Caco-2 (cell line): ENCODE data around the gene PDE10A. TPM values are rescaled to one million over a fixed set of nuclear protein-coding genes. Genes with fewer than 3 reads are reported as not detected.

Source experiments
- BruUV-seq: library from RNA; stranded (reverse); fragments of 400-500 nt; replicated peaks from 2 replicates; lab custom pipeline; 2021; lab: Mats Ljungman, UMichigan
- CTCF ChIA-PET: fragments of 300-600 bp; sonication (Branson Sonifier 250); formaldehyde crosslinking; loops from one replicate; lab custom pipeline; 2022; ENCODE audit warnings: antibody characterized with exemption; lab: Charles Lee
- POLR2A ChIA-PET: fragments of 300-600 bp; sonication (Branson Sonifier 250); formaldehyde crosslinking; loops from one replicate; lab custom pipeline; 2022; ENCODE audit warnings: antibody characterized with exemption; lab: Charles Lee
- DNase-seq, 2 experiments: peaks; one replicate each; pipeline versions ENCODE4 v3.0.0 to v3.0.0-alpha.2; 2020 to 2022
- H3K27me3 ChIP-seq: replicated peaks from 2 replicates; pipeline ENCODE4 v1.6.0; 2011; ENCODE audit warnings: low read length; ENCODE audit not compliant: control insufficient read depth, insufficient read depth
- H3K36me3 ChIP-seq: 2 replicates; pipeline ENCODE4 v1.5.1; 2011; ENCODE audit warnings: low read length; ENCODE audit not compliant: control insufficient read depth, insufficient read depth
- H3K4me1 ChIP-seq: fragments of 250-450 bp; sonication (Bioruptor Pico); 2 replicates; pipeline ENCODE4 v1.5.1; 2020; ENCODE audit warnings: mild to moderate bottlenecking
- H3K4me3 ChIP-seq: 2 replicates; pipeline ENCODE4 v1.5.1; 2011; ENCODE audit warnings: low read depth, mild to moderate bottlenecking, control low read depth, low read length
- H3K9me3 ChIP-seq: fragments of 250-450 bp; sonication (Bioruptor Pico); 2 replicates; pipeline ENCODE4 v1.5.1; 2020; ENCODE audit warnings: mild to moderate bottlenecking, moderate library complexity
- H3K27ac Mint-ChIP-seq: one replicate; pipeline ENCODE4 v1.8.0; 2022; ENCODE audit warnings: mixed read lengths; ENCODE audit not compliant: unreplicated experiment
- H3K27me3 Mint-ChIP-seq: one replicate; pipeline ENCODE4 v1.8.0; 2022; ENCODE audit warnings: mixed read lengths; ENCODE audit not compliant: insufficient read depth, unreplicated experiment
- H3K36me3 Mint-ChIP-seq: one replicate; pipeline ENCODE4 v1.8.0; 2022; ENCODE audit warnings: mild to moderate bottlenecking, mixed read lengths; ENCODE audit not compliant: insufficient read depth, unreplicated experiment
- H3K4me1 Mint-ChIP-seq: one replicate; pipeline ENCODE4 v1.8.0; 2022; ENCODE audit warnings: low read depth, mixed read lengths; ENCODE audit not compliant: unreplicated experiment
- H3K4me3 Mint-ChIP-seq: one replicate; pipeline ENCODE4 v1.8.0; 2022; ENCODE audit warnings: mild to moderate bottlenecking, moderate library complexity, mixed read lengths; ENCODE audit not compliant: unreplicated experiment
- H3K9me3 Mint-ChIP-seq: one replicate; pipeline ENCODE4 v1.8.0; 2022; ENCODE audit warnings: mixed read lengths; ENCODE audit not compliant: unreplicated experiment
- CTCF ChIP-seq, 2 experiments: fragments of 200-600 bp in 1 of 2; IDR thresholded peaks; 1 replicate in 1 of 2; 2 replicates in 1 of 2; pipeline versions ENCODE4 v1.5.1 to v1.8.0; 2011 to 2022; ENCODE audit warnings: antibody characterized with exemption in 1 of 2, control low read depth in 1 of 2, inconsistent platforms in 1 of 2, low read depth in 1 of 2, low read length in 1 of 2, mild to moderate bottlenecking in 1 of 2, moderate library complexity in 1 of 2; ENCODE audit not compliant: insufficient read depth in 1 of 2, severe bottlenecking in 1 of 2, unreplicated experiment in 1 of 2
- intact Hi-C: fragments of 100-400 bp; cut with micrococcal nuclease; formaldehyde crosslinking; loops from one replicate; pipeline ENCODE4 v1.10.0; 2022; ENCODE audit not compliant: unreplicated experiment
- total RNA-seq: library from RNA; stranded (reverse); gene quantifications from 2 replicates; pipeline ENCODE4 v1.2.3, GENCODE V29; 2022

Gene PDE10A
- total RNA-seq, 1 experiment from 2014 or later = 3.4 TPM

GRCh38 chr6:165453395-165453794 lies 209.6 kb downstream of the PDE10A start:
- H3K36me3 ChIP-seq = no peaks in the 10 kb centered on the region
- intact Hi-C loops = no loop called here
- CTCF ChIA-PET = no interaction called here
- no peak overlapping the region for H3K4me3 ChIP-seq
- POLR2A ChIA-PET = no interaction called here
- Mint-ChIP-seq H3K4me1 (no peaks in the 10 kb centered on the region), H3K27ac (no peak overlapping the region), H3K9me3 (no peaks in the 10 kb centered on the region), H3K36me3 (no peaks in the 10 kb centered on the region), H3K27me3 (no peaks in the 10 kb centered on the region), H3K4me3 (no peak overlapping the region)
- no peak for DNase-seq
- H3K27me3 ChIP-seq = no peaks in the 10 kb centered on the region
- no peaks in the 10 kb centered on the region for H3K4me1 ChIP-seq
- H3K9me3 ChIP-seq = no peaks in the 10 kb centered on the region
- no TSS peak for BruUV-seq
- TF ChIP-seq CTCF (IDR thresholded peaks at IDR 0.05; ENCODE audit: insufficient read depth in 1 of 2, low read depth in 1 of 2, low read length in 1 of 2, severe bottlenecking in 1 of 2, unreplicated experiment in 1 of 2) = no peak

GRCh38 chr6:165451838-165452237 lies 211.2 kb downstream of the PDE10A start:
- no peak for TF ChIP-seq CTCF (IDR thresholded peaks at IDR 0.05; ENCODE audit: insufficient read depth in 1 of 2, low read depth in 1 of 2, low read length in 1 of 2, severe bottlenecking in 1 of 2, unreplicated experiment in 1 of 2)
- no peak for DNase-seq
- Mint-ChIP-seq H3K4me1 (no peaks in the 10 kb centered on the region), H3K27ac (no peak overlapping the region), H3K9me3 (no peaks in the 10 kb centered on the region), H3K36me3 (no peaks in the 10 kb centered on the region), H3K4me3 (no peak overlapping the region), H3K27me3 (no peaks in the 10 kb centered on the region)
- Histone ChIP-seq H3K27me3 (no peaks in the 10 kb centered on the region), H3K4me1 (no peaks in the 10 kb centered on the region), H3K4me3 (no peak overlapping the region), H3K9me3 (no peaks in the 10 kb centered on the region), H3K36me3 (no peaks in the 10 kb centered on the region)
- no TSS peak for BruUV-seq
- intact Hi-C loops = no loop called here
- POLR2A ChIA-PET = no interaction called here
- CTCF ChIA-PET = no interaction called here

- Histone ChIP-seq H3K36me3 (no peaks in the 10 kb centered on the region), H3K9me3 (peaks cover 8% of the 10 kb centered on the region; the same call in 1 of the 2 replicates), H3K27me3 (no peaks in the 10 kb centered on the region), H3K4me3 (no peak overlapping the region), H3K4me1 (no peaks in the 10 kb centered on the region)
- no peak for TF ChIP-seq CTCF (IDR thresholded peaks at IDR 0.05; ENCODE audit: insufficient read depth in 1 of 2, low read depth in 1 of 2, low read length in 1 of 2, severe bottlenecking in 1 of 2, unreplicated experiment in 1 of 2)
- no peaks in the 10 kb centered on the region for H3K4me1 Mint-ChIP-seq
- BruUV-seq = no TSS peak
- H3K27ac Mint-ChIP-seq = no peak overlapping the region
- ChIA-PET POLR2A (no interaction called here), CTCF (no interaction called here)
- H3K27me3 Mint-ChIP-seq = no peaks in the 10 kb centered on the region
- peaks cover 8% of the 10 kb centered on the region for H3K9me3 Mint-ChIP-seq
- intact Hi-C loops = loop anchor here (10.0 kb wide), 1 partner anchor 187 kb away; no protein-coding TSS in a partner anchor
- H3K4me3 Mint-ChIP-seq = no peak overlapping the region
- peak in 1 of 2 experiments; percentile 5 for DNase-seq
- H3K36me3 Mint-ChIP-seq = no peaks in the 10 kb centered on the region
Measured at GRCh38 chr6:165448210-165448609, 214.8 kb downstream of the PDE10A start.
